HG03045 (cell line): Measurements from ENCODE around the gene MEST.
"Not testable (repeated sequence)": the region's sequence is repeated elsewhere in the genome, so short reads cannot be mapped to it uniquely, and the experiment has no call there.

Experiments used
- ATAC-seq: cut with Tn5 transposase; IDR thresholded peaks from one replicate; pipeline ENCODE4 v1.9.1; 2021; ENCODE audit warnings: mild to moderate bottlenecking, moderate library complexity; ENCODE audit not compliant: unreplicated experiment

Gene MEST

GRCh38 chr7:130483031-130483430, 8.9 kb upstream of the MEST start:
- no peak for ATAC-seq

- no peak for ATAC-seq
These were observed 6.2 kb upstream of the MEST start for GRCh38 chr7:130485734-130486113.

GRCh38 chr7:130486114-130486953, 5.6 kb upstream of the MEST start:
- ATAC-seq, result peak; percentile 60

GRCh38 chr7:130486954-130487436, 4.9 kb upstream of the MEST start:
- no peak for ATAC-seq

GRCh38 chr7:130488392-130489139, 3.3 kb upstream of the MEST start:
- ATAC-seq, result no peak

- no peak for ATAC-seq
These were observed 2.5 kb upstream of the MEST start for GRCh38 chr7:130489140-130489983.

GRCh38 chr7:130490311-130490791, 1.5 kb upstream of the MEST start:
- no peak for ATAC-seq

- no peak for ATAC-seq
These were observed 739 bp upstream of the MEST start for GRCh38 chr7:130490888-130491804.

GRCh38 chr7:130492523-130493274, 814 bp downstream of the MEST start:
- no peak for ATAC-seq

GRCh38 chr7:130493275-130493873, 1.5 kb downstream of the MEST start:
- ATAC-seq, result no peak

- ATAC-seq, result no peak
These were observed 2.6 kb downstream of the MEST start for GRCh38 chr7:130494431-130494858.

- ATAC-seq, result no peak
These were observed 8.6 kb downstream of the MEST start for GRCh38 chr7:130500463-130500862.

GRCh38 chr7:130500910-130501309, 9.0 kb downstream of the MEST start:
- no peak for ATAC-seq

GRCh38 chr7:130505753-130506152, 13.9 kb downstream of the MEST start:
- ATAC-seq, result no peak

- ATAC-seq, result no peak
These were observed 14.5 kb downstream of the MEST start for GRCh38 chr7:130506358-130506757.

GRCh38 chr7:130512038-130512437, 20.2 kb downstream of the MEST start:
- not testable (repeated sequence) for ATAC-seq

- no peak for ATAC-seq
These were observed 21.6 kb downstream of the MEST start for GRCh38 chr7:130513447-130513846.

GRCh38 chr7:130515315-130516040, 23.6 kb downstream of the MEST start:
- ATAC-seq, result no peak
